Ammon's horn (tissue), 1 donor: Measurements from ENCODE around the gene FAM156A.
A peak's percentile ranks its signal among the peaks of the same experiment; 100 is the strongest.
"Not testable (repeated sequence)": the region's sequence is repeated elsewhere in the genome, so short reads cannot be mapped to it uniquely, and the experiment has no call there.

Experiments used
- DNase-seq: peaks from one replicate; pipeline ENCODE4 v3.0.0-alpha.2; 2016; ENCODE audit warnings: low spot score

FAM156A gene

GRCh38 chrX:52966993-52967738 is 8.8 kb upstream of the FAM156A start:
- DNase-seq: not testable (repeated sequence)

- not testable (repeated sequence) for DNase-seq
Observed at GRCh38 chrX:52958961-52959360, 643 bp upstream of the FAM156A start.

DNA sequence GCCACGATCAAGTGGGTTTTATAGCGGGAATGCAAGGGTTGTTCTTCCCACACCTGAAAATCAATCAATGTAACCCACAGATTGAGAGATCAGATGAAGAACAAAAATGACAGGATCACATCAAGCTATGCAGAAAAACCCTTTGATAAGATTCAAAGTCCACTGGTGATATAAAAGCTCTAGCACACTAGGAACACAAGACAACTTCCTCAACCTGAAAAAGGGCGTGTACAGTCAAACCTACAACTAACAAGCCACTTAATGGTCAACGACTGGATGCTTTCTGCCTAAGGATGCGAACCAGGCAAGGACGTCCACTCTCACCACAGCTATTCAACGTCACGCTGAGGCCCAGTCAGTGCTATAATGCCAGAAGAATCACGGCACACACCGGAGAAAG is 8.4 kb downstream of the FAM156A start:
- DNase-seq: not testable (repeated sequence)

DNA sequence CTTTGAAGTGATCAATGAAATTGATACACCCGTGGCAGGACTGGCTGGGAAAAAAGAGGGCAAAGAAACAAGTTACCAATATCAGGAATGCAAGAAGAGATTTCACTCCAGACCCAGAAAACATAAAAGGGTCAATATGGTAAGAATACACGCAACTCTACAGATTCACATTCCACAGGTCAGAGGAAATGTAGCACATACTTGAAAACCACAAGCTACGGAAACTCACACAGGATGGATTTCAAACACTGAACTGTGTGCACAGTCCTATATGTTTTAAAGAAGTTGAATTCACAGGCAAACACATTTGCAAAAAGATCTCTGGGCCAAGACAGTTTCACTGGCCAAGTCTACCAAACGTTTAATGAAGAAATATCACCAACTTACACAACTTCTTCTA is 9.0 kb downstream of the FAM156A start:
- not testable (repeated sequence) for DNase-seq

DNA sequence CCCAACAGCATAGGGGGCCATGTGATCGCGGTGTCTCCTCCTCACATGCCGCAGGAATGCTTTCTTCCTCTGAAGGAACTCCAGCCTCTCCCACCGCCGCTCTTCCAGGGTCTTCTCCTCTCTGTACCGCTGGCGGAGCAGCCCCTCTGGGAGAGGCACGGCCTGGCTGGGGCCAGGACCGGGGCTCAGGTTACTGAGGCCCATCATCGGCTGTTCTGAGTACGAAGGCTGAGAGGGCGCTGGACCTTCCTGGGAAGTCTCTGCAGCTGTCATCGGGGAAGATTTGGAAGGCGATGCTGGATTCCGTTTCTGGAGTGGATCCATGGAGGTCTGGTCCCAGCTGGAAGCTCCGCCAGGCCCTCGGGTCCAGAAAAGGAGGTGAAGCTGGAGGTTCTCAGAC is 10.1 kb downstream of the FAM156A start:
- not testable (repeated sequence) for DNase-seq

DNA sequence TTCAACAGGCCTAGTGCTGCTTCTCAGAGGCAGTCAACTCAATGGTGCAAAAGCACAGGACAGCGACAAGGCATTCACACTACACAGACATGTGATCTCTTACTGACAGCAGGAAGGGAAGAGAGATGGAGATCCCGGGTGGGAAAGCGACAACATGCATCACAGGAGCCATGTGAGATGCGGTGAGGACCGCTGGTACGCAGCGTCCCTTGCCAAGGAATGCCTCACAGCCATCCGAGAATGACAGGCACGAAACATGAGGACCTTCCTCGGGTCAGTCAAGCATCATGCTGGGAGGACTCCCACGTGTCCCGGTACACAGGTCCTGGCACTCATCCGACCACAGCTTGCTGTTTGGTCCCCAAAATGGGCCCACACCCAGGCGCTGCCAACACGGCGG is 10.8 kb downstream of the FAM156A start:
- not testable (repeated sequence) for DNase-seq

DNA sequence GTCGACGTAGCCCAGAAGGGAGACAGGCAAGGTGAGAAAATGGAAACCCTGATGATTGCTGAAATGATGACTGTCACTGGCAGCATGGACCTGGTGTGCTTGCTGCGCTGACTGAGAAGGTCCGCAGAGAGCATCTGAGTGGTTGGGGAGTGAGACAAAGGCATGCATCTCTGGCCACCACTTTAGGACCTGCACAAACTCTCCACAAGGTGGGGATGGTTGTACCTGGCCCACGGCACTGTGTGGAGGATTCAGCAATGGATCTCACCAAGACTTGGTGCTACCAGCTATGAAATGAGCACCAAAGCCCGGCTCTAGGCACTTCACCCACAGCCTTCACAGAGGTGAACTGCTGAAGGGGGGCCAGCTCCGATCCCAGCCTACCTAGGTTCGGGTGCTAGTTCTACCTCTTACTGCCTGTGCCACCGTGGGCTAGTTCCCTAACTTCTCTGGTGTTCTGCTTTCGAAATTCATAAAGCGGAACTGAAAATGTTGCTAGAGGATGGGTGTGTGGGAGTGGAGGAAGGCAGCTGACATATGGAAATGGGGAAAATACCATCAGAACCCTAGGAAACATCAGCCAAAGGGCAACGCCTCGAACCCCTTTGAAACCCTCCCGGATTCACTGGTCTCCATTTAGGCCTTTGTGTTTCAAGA is 12.4 kb downstream of the FAM156A start:
- not testable (repeated sequence) for DNase-seq

- not testable (repeated sequence) for DNase-seq
Observed at GRCh38 chrX:52941728-52942127, 16.6 kb downstream of the FAM156A start.

- DNase-seq: not testable (repeated sequence)
Observed at GRCh38 chrX:52940704-52941103, 17.6 kb downstream of the FAM156A start.

DNA sequence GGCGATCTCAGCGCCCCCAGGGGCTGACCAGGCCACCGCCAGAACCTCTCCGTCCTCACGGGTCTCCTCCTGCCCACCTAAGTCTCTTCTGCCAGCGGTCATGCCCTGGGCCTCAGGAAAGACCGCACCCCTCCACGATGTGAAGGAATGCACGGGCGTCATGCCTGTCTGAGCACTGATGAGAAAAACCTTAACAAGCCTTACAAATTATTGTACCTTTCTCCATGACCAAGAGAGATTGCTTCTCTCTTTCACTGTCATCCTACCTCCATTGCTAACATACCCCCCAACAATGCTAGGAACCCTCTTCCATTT is 22.9 kb downstream of the FAM156A start:
- not testable (repeated sequence) for DNase-seq

- peak; percentile 91 for DNase-seq
Observed at GRCh38 chrX:52934704-52935469, 23.4 kb downstream of the FAM156A start.

- peak; percentile 2 for DNase-seq
Observed at GRCh38 chrX:52933976-52934703, 24.2 kb downstream of the FAM156A start.

GRCh38 chrX:52933213-52933612 is 25.1 kb downstream of the FAM156A start:
- no peak for DNase-seq

DNA sequence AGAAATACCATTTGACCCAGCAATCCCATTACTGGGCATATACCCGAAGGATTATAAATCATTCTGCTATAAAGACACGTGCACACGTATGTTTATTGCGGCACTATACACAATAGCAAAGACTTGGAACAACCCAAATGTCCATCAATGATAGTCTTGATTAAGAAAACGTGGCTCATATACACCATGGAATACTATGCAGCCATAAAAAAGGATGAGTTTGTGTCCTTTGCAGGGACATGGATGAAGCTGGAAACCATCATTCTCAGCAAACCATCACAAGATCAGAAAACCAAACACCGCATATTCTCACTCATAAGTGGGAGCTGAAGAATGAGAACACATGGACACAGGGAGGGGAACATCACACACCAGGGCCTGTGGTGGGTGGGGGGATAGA is 28.1 kb downstream of the FAM156A start:
- DNase-seq: not testable (repeated sequence)

GRCh38 chrX:52923781-52924241 is 34.5 kb downstream of the FAM156A start:
- peak; percentile 8 for DNase-seq

DNA sequence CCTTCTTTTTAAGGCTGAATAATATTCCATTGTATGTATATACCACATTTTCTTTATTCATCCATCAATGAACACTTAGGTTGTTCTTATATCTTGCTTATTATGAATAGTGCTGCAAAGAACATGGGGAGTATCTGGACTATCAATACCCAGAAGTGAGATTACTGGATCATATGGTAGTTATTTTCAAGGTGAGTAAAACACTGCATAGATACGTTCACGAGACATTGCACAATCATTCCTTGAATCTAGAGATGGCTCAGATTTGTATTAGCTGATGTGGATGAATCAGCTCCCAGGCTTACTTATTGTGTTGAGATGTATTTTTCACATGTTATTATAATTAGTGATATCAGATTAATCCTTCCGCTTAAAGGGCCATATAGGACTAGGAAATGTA is 43.6 kb downstream of the FAM156A start:
- not testable (repeated sequence) for DNase-seq

- not testable (repeated sequence) for DNase-seq
Observed at GRCh38 chrX:52913681-52914080, 44.6 kb downstream of the FAM156A start.

DNA sequence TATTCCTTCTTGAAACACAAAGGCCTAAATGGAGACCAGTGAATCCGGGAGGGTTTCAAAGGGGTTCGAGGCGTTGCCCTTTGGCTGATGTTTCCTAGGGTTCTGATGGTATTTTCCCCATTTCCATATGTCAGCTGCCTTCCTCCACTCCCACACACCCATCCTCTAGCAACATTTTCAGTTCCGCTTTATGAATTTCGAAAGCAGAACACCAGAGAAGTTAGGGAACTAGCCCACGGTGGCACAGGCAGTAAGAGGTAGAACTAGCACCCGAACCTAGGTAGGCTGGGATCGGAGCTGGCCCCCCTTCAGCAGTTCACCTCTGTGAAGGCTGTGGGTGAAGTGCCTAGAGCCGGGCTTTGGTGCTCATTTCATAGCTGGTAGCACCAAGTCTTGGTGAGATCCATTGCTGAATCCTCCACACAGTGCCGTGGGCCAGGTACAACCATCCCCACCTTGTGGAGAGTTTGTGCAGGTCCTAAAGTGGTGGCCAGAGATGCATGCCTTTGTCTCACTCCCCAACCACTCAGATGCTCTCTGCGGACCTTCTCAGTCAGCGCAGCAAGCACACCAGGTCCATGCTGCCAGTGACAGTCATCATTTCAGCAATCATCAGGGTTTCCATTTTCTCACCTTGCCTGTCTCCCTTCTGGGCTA is 48.9 kb downstream of the FAM156A start:
- not testable (repeated sequence) for DNase-seq

GRCh38 chrX:52907900-52908299 is 50.4 kb downstream of the FAM156A start:
- DNase-seq: not testable (repeated sequence)

- DNase-seq: not testable (repeated sequence)
Observed at GRCh38 chrX:52907137-52907536, 51.2 kb downstream of the FAM156A start.

GRCh38 chrX:52906072-52906471 is 52.2 kb downstream of the FAM156A start:
- DNase-seq: not testable (repeated sequence)
